ENCODE measurements around the gene LLPH. TPM values are rescaled to one million over a fixed set of nuclear protein-coding genes. Genes with fewer than 3 reads are reported as not detected.
A peak's percentile ranks its signal among the peaks of the same experiment; 100 is the strongest.

The LLPH gene
- total and polyA plus RNA-seq, 2 of the 13 experiments (the other 11 are each of a cell fraction or from before 2014, with no cell fraction given): 4.2 to 25.6 TPM

GRCh38 chr12:66107451-66107915, 23.1 kb downstream of the LLPH start (continued):
- TF ChIP-seq ZMYM4 (CRISPR knock-in tag; IDR thresholded peaks at IDR 0.05): peak; percentile 28; the same call in 1 of the 2 replicates
- no peak for TF ChIP-seq NFAT5 (CRISPR knock-in tag; IDR thresholded peaks at IDR 0.05)
- no peak for TF ChIP-seq ZNF496 (CRISPR knock-in tag; IDR thresholded peaks at IDR 0.05; ENCODE audit: insufficient replicate concordance)
- no peak for TF ChIP-seq ZNF451 (CRISPR knock-in tag; IDR thresholded peaks at IDR 0.05)
- no peak for TF ChIP-seq MEIS2 (CRISPR knock-in tag; IDR thresholded peaks at IDR 0.05)
- no peak for TF ChIP-seq ZBTB38 (CRISPR knock-in tag; IDR thresholded peaks at IDR 0.05)
- TF ChIP-seq MTF1 (CRISPR knock-in tag; IDR thresholded peaks at IDR 0.05): no peak
- TF ChIP-seq, protein P1, sequence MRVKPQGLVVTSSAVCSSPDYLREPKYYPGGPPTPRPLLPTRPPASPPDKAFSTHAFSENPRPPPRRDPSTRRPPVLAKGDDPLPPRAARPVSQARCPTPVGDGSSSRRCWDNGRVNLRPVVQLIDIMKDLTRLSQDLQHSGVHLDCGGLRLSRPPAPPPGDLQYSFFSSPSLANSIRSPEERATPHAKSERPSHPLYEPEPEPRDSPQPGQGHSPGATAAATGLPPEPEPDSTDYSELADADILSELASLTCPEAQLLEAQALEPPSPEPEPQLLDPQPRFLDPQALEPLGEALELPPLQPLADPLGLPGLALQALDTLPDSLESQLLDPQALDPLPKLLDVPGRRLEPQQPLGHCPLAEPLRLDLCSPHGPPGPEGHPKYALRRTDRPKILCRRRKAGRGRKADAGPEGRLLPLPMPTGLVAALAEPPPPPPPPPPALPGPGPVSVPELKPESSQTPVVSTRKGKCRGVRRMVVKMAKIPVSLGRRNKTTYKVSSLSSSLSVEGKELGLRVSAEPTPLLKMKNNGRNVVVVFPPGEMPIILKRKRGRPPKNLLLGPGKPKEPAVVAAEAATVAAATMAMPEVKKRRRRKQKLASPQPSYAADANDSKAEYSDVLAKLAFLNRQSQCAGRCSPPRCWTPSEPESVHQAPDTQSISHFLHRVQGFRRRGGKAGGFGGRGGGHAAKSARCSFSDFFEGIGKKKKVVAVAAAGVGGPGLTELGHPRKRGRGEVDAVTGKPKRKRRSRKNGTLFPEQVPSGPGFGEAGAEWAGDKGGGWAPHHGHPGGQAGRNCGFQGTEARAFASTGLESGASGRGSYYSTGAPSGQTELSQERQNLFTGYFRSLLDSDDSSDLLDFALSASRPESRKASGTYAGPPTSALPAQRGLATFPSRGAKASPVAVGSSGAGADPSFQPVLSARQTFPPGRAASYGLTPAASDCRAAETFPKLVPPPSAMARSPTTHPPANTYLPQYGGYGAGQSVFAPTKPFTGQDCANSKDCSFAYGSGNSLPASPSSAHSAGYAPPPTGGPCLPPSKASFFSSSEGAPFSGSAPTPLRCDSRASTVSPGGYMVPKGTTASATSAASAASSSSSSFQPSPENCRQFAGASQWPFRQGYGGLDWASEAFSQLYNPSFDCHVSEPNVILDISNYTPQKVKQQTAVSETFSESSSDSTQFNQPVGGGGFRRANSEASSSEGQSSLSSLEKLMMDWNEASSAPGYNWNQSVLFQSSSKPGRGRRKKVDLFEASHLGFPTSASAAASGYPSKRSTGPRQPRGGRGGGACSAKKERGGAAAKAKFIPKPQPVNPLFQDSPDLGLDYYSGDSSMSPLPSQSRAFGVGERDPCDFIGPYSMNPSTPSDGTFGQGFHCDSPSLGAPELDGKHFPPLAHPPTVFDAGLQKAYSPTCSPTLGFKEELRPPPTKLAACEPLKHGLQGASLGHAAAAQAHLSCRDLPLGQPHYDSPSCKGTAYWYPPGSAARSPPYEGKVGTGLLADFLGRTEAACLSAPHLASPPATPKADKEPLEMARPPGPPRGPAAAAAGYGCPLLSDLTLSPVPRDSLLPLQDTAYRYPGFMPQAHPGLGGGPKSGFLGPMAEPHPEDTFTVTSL (CRISPR knock-in tag; IDR thresholded peaks at IDR 0.05; ENCODE audit: borderline replicate concordance): no peak
- TF ChIP-seq, protein P2, sequence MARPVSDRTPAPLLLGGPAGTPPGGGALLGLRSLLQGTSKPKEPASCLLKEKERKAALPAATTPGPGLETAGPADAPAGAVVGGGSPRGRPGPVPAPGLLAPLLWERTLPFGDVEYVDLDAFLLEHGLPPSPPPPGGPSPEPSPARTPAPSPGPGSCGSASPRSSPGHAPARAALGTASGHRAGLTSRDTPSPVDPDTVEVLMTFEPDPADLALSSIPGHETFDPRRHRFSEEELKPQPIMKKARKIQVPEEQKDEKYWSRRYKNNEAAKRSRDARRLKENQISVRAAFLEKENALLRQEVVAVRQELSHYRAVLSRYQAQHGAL (CRISPR knock-in tag; IDR thresholded peaks at IDR 0.05; ENCODE audit: not compliant biosample characterization): no peak
- TF ChIP-seq BHLHE40 (IDR thresholded peaks at IDR 0.05; ENCODE audit: low read length): no peak
- TF ChIP-seq RXRB (CRISPR knock-in tag; IDR thresholded peaks at IDR 0.05; ENCODE audit: borderline replicate concordance): peak; percentile 48; the same call in 1 of the 2 replicates
- TF ChIP-seq ZNF232 (CRISPR knock-in tag; IDR thresholded peaks at IDR 0.05; ENCODE audit: borderline replicate concordance): no peak
- TF ChIP-seq TMF1 (CRISPR knock-in tag; IDR thresholded peaks at IDR 0.05; ENCODE audit: low read depth): no peak
- TF ChIP-seq, protein P3, sequence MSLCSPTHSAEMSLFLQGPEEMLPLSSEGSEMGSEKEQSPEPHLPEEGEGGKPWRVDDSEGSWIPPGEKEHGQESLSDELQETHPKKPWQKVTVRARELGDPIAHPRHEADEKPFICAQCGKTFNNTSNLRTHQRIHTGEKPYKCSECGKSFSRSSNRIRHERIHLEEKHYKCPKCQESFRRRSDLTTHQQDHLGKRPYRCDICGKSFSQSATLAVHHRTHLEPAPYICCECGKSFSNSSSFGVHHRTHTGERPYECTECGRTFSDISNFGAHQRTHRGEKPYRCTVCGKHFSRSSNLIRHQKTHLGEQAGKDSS (CRISPR knock-in tag; IDR thresholded peaks at IDR 0.05; ENCODE audit: borderline replicate concordance, low read depth): no peak
- no peak for TF ChIP-seq NFE2L1 (CRISPR knock-in tag; IDR thresholded peaks at IDR 0.05; ENCODE audit: borderline replicate concordance)
- TF ChIP-seq HIVEP1 (CRISPR knock-in tag; IDR thresholded peaks at IDR 0.05): no peak
- TF ChIP-seq ZSCAN12 (CRISPR knock-in tag; IDR thresholded peaks at IDR 0.05): no peak
- no peak for TF ChIP-seq GABPA (IDR thresholded peaks at IDR 0.05; ENCODE audit: low read depth, low read length)
- no peak for TF ChIP-seq GABPA (CRISPR knock-in tag; IDR thresholded peaks at IDR 0.05; ENCODE audit: low read depth)
